HG02642 (cell line): Measurements from ENCODE around the gene DLX3.

Experiments used
- ATAC-seq: cut with Tn5 transposase; IDR thresholded peaks from one replicate; pipeline ENCODE4 v1.9.1; 2021; ENCODE audit warnings: mild to moderate bottlenecking; ENCODE audit not compliant: unreplicated experiment, poor library complexity

Gene DLX3

GRCh38 chr17:49964303-49964768 is 30.7 kb downstream of the DLX3 start:
- no peak for ATAC-seq

- no peak for ATAC-seq
Measured at GRCh38 chr17:49963626-49964302, 31.3 kb downstream of the DLX3 start.

- no peak for ATAC-seq
Measured at GRCh38 chr17:49963309-49963625, 31.8 kb downstream of the DLX3 start.

- no peak for ATAC-seq
Measured at GRCh38 chr17:49962599-49963308, 32.3 kb downstream of the DLX3 start.

GRCh38 chr17:49959183-49959935 is 35.7 kb downstream of the DLX3 start:
- no peak for ATAC-seq

GRCh38 chr17:49958723-49959122 is 36.3 kb downstream of the DLX3 start:
- ATAC-seq = no peak

GRCh38 chr17:49957350-49957749 is 37.7 kb downstream of the DLX3 start:
- no peak for ATAC-seq

- no peak for ATAC-seq
Measured at GRCh38 chr17:49956780-49957179, 38.2 kb downstream of the DLX3 start.

GRCh38 chr17:49955157-49955556 is 39.9 kb downstream of the DLX3 start:
- ATAC-seq = no peak

GRCh38 chr17:49952912-49953497 is 42.0 kb downstream of the DLX3 start:
- ATAC-seq = no peak

- no peak for ATAC-seq
Measured at GRCh38 chr17:49952209-49952911, 42.7 kb downstream of the DLX3 start.

- ATAC-seq = no peak
Measured at GRCh38 chr17:49951362-49952082, 43.5 kb downstream of the DLX3 start.

GRCh38 chr17:49949634-49950033 is 45.4 kb downstream of the DLX3 start:
- ATAC-seq = no peak

- no peak for ATAC-seq
Measured at GRCh38 chr17:49946964-49947584, 48.0 kb downstream of the DLX3 start.

- ATAC-seq = no peak
Measured at GRCh38 chr17:49946208-49946607, 48.8 kb downstream of the DLX3 start.

GRCh38 chr17:49944273-49944870 is 50.7 kb downstream of the DLX3 start:
- no peak for ATAC-seq

GRCh38 chr17:49942947-49943346 is 52.1 kb downstream of the DLX3 start:
- no peak for ATAC-seq

GRCh38 chr17:49941427-49941826 is 53.6 kb downstream of the DLX3 start:
- ATAC-seq = no peak
